Neural progenitor cell (in vitro differentiated cells): ENCODE results near the gene RPL3.

Experiments
- CTCF ChIP-seq: fragments of 200-600 bp; sonication (generic); IDR thresholded peaks from 2 replicates; pipeline ENCODE4 v1.5.1; 2017; ENCODE audit warnings: antibody characterized with exemption, mild to moderate bottlenecking
- EZH2 ChIP-seq: fragments of 200-600 bp; sonication (generic); IDR thresholded peaks from 2 replicates; pipeline ENCODE4 v1.6.1; 2017; ENCODE audit warnings: antibody characterized with exemption, mild to moderate bottlenecking, moderate library complexity
- EZH2phosphoT487 ChIP-seq: fragments of 200-600 bp; sonication (generic); IDR thresholded peaks from 2 replicates; pipeline ENCODE4 v1.6.1; 2017; ENCODE audit warnings: antibody characterized with exemption

DNA sequence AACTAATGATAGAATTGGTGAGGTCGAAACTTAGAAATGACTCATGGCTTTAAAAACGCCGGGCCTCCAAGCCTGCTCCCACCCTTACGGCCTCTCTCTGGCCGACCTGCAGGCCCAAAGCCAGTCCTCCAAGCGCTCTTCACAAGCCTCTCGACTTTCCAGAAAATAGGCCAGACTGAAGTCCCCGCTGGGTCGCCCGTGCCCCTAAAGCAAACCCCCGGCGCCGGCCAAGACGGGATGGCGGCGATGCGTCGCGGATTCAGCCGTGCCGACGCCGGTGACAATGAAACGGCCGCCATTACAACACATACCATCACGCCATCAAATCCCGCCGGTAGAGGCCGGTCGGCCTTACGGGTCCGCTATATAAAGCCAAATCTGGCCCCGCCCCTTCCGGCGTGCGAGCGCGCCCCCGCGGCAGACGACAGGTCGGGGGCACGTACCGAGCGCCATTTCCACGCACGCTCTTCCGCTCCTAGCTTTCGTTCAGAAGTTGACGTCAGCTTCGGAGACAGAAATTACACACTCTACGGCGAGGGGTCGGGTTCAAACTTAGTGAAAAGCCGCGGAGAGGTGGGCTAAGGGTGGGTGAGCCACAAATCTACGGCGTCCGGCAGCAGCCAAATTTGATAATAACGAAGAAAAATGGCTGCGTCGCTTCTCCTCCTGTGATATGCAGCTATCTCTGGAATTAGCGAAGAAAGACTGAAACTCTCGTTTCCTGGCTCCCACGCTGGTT, at the start of gene RPL3:
- TF ChIP-seq CTCF: peak; percentile 26
- TF ChIP-seq EZH2: peak; percentile 49
- no peak for TF ChIP-seq EZH2phosphoT487
